ENCODE measurements around the gene OR8B3. TPM values are rescaled to one million over a fixed set of nuclear protein-coding genes. Genes with fewer than 3 reads are reported as not detected.

OR8B3 gene
- total RNA-seq, 1 experiment from 2014 or later, result not detected

DNA sequence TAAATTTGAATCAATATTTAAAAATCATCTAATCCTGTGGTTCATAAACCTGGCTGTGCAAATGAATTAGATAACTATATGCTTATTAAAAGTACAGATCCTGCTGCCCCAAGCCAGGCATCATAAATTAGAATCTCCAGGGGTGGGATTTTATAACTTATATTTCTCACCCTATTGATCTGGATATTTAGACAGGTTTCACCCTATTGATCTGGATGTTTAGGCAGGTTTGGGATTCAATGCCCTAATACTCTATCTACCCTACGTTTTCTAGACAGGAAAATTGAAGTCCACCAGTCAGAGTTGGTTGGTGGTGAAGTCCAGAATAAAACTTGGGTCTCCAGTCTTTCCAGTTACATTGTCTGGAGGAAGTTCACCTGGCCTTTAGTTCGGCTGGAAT, 44.0 kb upstream of the OR8B3 start (continued):
- TF ChIP-seq, protein P1, sequence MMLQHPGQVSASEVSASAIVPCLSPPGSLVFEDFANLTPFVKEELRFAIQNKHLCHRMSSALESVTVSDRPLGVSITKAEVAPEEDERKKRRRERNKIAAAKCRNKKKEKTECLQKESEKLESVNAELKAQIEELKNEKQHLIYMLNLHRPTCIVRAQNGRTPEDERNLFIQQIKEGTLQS (CRISPR knock-in tag; conservative IDR thresholded peaks at IDR 0.05), result no peak
- TF ChIP-seq, protein P2, sequence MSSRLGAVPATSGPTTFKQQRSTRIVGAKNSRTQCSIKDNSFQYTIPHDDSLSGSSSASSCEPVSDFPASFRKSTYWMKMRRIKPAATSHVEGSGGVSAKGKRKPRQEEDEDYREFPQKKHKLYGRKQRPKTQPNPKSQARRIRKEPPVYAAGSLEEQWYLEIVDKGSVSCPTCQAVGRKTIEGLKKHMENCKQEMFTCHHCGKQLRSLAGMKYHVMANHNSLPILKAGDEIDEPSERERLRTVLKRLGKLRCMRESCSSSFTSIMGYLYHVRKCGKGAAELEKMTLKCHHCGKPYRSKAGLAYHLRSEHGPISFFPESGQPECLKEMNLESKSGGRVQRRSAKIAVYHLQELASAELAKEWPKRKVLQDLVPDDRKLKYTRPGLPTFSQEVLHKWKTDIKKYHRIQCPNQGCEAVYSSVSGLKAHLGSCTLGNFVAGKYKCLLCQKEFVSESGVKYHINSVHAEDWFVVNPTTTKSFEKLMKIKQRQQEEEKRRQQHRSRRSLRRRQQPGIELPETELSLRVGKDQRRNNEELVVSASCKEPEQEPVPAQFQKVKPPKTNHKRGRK (CRISPR knock-in tag; IDR thresholded peaks at IDR 0.05; ENCODE audit: borderline replicate concordance), result no peak
- TF ChIP-seq, protein P3, sequence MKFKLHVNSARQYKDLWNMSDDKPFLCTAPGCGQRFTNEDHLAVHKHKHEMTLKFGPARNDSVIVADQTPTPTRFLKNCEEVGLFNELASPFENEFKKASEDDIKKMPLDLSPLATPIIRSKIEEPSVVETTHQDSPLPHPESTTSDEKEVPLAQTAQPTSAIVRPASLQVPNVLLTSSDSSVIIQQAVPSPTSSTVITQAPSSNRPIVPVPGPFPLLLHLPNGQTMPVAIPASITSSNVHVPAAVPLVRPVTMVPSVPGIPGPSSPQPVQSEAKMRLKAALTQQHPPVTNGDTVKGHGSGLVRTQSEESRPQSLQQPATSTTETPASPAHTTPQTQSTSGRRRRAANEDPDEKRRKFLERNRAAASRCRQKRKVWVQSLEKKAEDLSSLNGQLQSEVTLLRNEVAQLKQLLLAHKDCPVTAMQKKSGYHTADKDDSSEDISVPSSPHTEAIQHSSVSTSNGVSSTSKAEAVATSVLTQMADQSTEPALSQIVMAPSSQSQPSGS (CRISPR knock-in tag; IDR thresholded peaks at IDR 0.05; ENCODE audit: borderline replicate concordance, low read depth), result no peak

DNA sequence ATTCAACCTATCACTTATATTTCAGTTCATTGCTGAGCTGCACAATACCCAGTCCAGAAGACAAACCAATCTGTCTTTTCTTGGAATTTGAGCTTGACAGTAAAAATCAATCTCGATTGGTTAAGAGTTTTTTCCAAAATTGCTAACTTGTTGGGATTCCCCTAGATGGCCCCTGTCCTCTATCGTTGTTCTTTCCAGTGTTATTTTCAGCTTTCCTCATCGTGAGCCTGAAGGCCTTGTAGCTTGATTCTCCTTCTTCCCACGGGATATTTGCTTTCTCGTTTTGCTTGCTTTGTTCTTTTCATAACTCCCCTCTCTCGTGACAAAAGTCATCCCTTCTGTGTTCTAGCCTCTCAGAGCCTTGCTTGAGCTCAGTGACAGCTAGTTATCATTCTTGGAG, 43.6 kb upstream of the OR8B3 start:
- Mint-ChIP-seq H3K9me3 (peaks cover 3% of the 10 kb centered on the region; the same call in 1 of the 2 replicates), H3K4me3 (no peak overlapping the region), H3K27ac (no peak overlapping the region), H3K27me3 (ENCODE audit: low read depth) (no peaks in the 10 kb centered on the region; the same call in 1 of the 2 replicates), H3K36me3 (no peaks in the 10 kb centered on the region), H3K4me1 (no peaks in the 10 kb centered on the region)
- DNase-seq (ENCODE audit: low spot score) (no peak), ATAC-seq (no peak)
- no peak for TF ChIP-seq FOXJ3 (CRISPR knock-in tag; IDR thresholded peaks at IDR 0.05; ENCODE audit: borderline replicate concordance)
- TF ChIP-seq, protein P4, sequence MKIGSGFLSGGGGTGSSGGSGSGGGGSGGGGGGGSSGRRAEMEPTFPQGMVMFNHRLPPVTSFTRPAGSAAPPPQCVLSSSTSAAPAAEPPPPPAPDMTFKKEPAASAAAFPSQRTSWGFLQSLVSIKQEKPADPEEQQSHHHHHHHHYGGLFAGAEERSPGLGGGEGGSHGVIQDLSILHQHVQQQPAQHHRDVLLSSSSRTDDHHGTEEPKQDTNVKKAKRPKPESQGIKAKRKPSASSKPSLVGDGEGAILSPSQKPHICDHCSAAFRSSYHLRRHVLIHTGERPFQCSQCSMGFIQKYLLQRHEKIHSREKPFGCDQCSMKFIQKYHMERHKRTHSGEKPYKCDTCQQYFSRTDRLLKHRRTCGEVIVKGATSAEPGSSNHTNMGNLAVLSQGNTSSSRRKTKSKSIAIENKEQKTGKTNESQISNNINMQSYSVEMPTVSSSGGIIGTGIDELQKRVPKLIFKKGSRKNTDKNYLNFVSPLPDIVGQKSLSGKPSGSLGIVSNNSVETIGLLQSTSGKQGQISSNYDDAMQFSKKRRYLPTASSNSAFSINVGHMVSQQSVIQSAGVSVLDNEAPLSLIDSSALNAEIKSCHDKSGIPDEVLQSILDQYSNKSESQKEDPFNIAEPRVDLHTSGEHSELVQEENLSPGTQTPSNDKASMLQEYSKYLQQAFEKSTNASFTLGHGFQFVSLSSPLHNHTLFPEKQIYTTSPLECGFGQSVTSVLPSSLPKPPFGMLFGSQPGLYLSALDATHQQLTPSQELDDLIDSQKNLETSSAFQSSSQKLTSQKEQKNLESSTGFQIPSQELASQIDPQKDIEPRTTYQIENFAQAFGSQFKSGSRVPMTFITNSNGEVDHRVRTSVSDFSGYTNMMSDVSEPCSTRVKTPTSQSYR (CRISPR knock-in tag; IDR thresholded peaks at IDR 0.05), result no peak
- TF ChIP-seq NFATC4 (CRISPR knock-in tag; IDR thresholded peaks at IDR 0.05), result no peak
- TF ChIP-seq, protein P5, sequence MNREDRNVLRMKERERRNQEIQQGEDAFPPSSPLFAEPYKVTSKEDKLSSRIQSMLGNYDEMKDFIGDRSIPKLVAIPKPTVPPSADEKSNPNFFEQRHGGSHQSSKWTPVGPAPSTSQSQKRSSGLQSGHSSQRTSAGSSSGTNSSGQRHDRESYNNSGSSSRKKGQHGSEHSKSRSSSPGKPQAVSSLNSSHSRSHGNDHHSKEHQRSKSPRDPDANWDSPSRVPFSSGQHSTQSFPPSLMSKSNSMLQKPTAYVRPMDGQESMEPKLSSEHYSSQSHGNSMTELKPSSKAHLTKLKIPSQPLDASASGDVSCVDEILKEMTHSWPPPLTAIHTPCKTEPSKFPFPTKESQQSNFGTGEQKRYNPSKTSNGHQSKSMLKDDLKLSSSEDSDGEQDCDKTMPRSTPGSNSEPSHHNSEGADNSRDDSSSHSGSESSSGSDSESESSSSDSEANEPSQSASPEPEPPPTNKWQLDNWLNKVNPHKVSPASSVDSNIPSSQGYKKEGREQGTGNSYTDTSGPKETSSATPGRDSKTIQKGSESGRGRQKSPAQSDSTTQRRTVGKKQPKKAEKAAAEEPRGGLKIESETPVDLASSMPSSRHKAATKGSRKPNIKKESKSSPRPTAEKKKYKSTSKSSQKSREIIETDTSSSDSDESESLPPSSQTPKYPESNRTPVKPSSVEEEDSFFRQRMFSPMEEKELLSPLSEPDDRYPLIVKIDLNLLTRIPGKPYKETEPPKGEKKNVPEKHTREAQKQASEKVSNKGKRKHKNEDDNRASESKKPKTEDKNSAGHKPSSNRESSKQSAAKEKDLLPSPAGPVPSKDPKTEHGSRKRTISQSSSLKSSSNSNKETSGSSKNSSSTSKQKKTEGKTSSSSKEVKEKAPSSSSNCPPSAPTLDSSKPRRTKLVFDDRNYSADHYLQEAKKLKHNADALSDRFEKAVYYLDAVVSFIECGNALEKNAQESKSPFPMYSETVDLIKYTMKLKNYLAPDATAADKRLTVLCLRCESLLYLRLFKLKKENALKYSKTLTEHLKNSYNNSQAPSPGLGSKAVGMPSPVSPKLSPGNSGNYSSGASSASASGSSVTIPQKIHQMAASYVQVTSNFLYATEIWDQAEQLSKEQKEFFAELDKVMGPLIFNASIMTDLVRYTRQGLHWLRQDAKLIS (CRISPR knock-in tag; IDR thresholded peaks at IDR 0.05; ENCODE audit: borderline replicate concordance), result no peak
- TF ChIP-seq, protein P6, sequence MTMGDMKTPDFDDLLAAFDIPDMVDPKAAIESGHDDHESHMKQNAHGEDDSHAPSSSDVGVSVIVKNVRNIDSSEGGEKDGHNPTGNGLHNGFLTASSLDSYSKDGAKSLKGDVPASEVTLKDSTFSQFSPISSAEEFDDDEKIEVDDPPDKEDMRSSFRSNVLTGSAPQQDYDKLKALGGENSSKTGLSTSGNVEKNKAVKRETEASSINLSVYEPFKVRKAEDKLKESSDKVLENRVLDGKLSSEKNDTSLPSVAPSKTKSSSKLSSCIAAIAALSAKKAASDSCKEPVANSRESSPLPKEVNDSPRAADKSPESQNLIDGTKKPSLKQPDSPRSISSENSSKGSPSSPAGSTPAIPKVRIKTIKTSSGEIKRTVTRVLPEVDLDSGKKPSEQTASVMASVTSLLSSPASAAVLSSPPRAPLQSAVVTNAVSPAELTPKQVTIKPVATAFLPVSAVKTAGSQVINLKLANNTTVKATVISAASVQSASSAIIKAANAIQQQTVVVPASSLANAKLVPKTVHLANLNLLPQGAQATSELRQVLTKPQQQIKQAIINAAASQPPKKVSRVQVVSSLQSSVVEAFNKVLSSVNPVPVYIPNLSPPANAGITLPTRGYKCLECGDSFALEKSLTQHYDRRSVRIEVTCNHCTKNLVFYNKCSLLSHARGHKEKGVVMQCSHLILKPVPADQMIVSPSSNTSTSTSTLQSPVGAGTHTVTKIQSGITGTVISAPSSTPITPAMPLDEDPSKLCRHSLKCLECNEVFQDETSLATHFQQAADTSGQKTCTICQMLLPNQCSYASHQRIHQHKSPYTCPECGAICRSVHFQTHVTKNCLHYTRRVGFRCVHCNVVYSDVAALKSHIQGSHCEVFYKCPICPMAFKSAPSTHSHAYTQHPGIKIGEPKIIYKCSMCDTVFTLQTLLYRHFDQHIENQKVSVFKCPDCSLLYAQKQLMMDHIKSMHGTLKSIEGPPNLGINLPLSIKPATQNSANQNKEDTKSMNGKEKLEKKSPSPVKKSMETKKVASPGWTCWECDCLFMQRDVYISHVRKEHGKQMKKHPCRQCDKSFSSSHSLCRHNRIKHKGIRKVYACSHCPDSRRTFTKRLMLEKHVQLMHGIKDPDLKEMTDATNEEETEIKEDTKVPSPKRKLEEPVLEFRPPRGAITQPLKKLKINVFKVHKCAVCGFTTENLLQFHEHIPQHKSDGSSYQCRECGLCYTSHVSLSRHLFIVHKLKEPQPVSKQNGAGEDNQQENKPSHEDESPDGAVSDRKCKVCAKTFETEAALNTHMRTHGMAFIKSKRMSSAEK (CRISPR knock-in tag; IDR thresholded peaks at IDR 0.05; ENCODE audit: borderline replicate concordance), result no peak
- no peak for TF ChIP-seq CREB1 (CRISPR knock-in tag; IDR thresholded peaks at IDR 0.05)
- no peak for TF ChIP-seq OVOL2 (CRISPR knock-in tag; IDR thresholded peaks at IDR 0.05; ENCODE audit: borderline replicate concordance)
- TF ChIP-seq, protein P7, sequence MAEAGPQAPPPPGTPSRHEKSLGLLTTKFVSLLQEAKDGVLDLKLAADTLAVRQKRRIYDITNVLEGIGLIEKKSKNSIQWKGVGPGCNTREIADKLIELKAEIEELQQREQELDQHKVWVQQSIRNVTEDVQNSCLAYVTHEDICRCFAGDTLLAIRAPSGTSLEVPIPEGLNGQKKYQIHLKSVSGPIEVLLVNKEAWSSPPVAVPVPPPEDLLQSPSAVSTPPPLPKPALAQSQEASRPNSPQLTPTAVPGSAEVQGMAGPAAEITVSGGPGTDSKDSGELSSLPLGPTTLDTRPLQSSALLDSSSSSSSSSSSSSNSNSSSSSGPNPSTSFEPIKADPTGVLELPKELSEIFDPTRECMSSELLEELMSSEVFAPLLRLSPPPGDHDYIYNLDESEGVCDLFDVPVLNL (CRISPR knock-in tag; IDR thresholded peaks at IDR 0.05; ENCODE audit: borderline replicate concordance, low read depth), result no peak
- no peak for TF ChIP-seq TP53 (CRISPR knock-in tag; IDR thresholded peaks at IDR 0.05)
- no peak for TF ChIP-seq TCF7 (CRISPR knock-in tag; IDR thresholded peaks at IDR 0.05; ENCODE audit: low read depth)
- no peak for TF ChIP-seq SMAD3 (CRISPR knock-in tag; IDR thresholded peaks at IDR 0.05; ENCODE audit: borderline replicate concordance)
- TF ChIP-seq ATF1 (CRISPR knock-in tag; IDR thresholded peaks at IDR 0.05), result no peak
- TF ChIP-seq SMAD4 (CRISPR knock-in tag; IDR thresholded peaks at IDR 0.05), result no peak
- no peak for TF ChIP-seq FOXP1 (CRISPR knock-in tag; IDR thresholded peaks at IDR 0.05; ENCODE audit: borderline replicate concordance)
- CTCF ChIA-PET, result interaction anchor here (0.7 to 2.0 kb wide), 7 partner anchors 11 to 181 kb away, joined by 3 to 8 read pairs (median 3); partner anchors contain the start of gene TBRG1
- POLR2A ChIA-PET, result no interaction called here
